ENCODE results near the gene ITGA1.
"Not testable (repeated sequence)": the region's sequence is repeated elsewhere in the genome, so short reads cannot be mapped to it uniquely, and the experiment has no call there.

The ITGA1 gene

DNA sequence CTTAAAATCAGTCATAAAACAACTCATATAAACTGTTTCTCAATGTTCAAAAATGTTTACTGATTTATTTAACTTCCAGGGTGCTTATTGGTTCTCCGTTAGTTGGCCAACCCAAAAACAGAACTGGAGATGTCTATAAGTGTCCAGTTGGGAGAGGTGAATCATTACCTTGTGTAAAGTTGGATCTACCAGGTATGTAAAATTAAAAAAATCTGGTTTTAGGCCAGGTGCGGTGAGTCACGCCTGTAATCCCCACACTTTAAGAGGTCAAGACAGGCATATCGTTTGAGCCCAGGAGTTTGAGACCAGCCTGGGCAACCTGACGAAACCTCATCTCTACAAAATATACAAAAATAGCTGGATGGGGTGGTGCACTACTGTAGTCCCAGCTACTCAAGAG lies 73.7 kb downstream of the ITGA1 start:
- DNase-seq (ENCODE audit: low read depth in 1 of 2, low spot score in 1 of 2): no peak

DNA sequence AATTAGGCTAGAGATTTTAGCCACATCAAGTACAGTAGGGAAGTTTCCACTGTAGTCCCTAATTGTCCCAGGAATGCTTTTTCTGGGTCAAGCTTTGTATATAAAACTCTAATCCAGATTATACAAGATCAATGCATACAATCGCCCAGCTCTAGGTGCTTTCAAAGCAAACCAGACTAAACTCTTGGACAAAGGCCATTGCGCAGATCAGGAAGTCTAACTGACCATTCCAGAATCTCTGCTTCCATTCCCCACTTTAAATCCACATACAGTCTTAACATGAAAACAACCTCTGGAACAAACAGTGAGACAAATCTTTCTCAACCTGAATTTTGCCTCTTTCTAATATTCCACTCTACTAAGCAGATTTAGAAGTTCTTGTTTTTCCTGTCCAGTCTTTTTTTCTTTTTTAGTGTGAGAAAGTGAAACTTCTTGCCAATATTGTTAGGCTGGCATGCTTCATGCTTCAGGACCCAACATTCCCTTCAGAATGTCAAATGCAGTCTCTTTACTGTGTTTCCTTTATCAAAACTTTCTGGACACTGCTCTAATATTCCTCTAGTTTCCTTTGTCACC lies 76.1 kb downstream of the ITGA1 start:
- DNase-seq (ENCODE audit: low read depth in 1 of 2, low spot score in 1 of 2): no peak

- no peak for DNase-seq (ENCODE audit: low read depth in 1 of 2, low spot score in 1 of 2)
Observed at GRCh38 chr5:52864371-52864770, 76.7 kb downstream of the ITGA1 start.

- DNase-seq (ENCODE audit: low read depth in 1 of 2, low spot score in 1 of 2): no peak
Observed at GRCh38 chr5:52864884-52865283, 77.2 kb downstream of the ITGA1 start.

DNA sequence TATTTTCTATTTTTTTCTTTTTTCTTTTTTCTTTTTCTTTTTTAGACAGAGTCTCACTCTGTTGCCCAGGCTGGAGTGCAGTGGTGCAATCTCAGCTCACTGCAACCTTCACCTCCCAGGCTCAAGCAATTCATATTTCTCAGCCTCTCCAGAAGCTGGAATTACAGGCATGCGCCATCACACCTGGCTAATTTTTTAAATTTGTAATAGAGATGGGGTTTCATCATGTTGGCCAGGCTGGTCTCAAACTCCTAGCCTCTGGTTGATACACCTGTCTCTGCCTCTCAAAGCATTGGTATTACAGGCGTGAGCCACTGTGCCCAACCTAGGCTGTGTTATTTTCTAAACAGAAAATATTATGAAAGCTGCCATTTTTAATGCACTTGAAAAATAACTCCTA lies 78.3 kb downstream of the ITGA1 start:
- DNase-seq (ENCODE audit: low read depth in 1 of 2, low spot score in 1 of 2): not testable (repeated sequence)

DNA sequence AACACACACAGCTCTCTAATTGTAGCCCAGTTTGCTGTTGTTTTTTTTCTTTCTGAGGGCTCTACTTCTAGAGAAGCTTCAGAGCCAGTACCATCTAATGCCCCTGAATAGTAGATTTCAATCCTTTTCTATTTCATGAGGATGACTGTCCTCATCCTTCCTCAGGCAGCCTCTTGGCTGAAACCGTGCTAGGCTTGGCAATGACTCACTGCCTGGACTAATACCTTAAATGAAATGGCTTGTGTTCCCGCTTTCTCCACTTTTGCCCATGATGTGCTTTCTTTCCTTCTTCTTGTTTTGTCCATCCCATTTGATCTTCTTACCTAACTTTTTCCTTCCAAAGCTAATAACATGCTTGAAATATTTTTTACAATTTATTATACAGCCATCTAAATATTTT lies 80.1 kb downstream of the ITGA1 start:
- no peak for DNase-seq (ENCODE audit: low read depth in 1 of 2, low spot score in 1 of 2)

DNA sequence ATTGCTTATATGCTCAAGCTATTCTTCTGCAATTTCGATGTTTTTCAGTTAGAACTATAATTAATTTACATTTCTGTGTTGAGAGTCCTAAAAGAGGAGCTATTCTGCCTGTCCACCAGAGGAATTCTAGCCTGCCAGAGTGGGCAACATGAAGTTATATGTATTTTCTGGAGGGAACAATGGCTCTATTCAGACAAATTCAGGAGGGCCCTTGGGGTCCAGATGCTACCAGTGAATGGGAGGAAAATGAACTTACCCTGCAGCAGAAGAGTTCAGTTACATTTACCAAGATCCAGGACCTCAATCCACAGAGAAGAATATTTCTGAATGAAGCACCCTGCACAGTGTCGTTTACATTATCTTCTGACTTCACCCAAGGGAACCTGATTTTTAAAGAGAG lies 80.7 kb downstream of the ITGA1 start:
- DNase-seq (ENCODE audit: low read depth in 1 of 2, low spot score in 1 of 2): no peak

- DNase-seq (ENCODE audit: low read depth in 1 of 2, low spot score in 1 of 2): no peak
Observed at GRCh38 chr5:52869391-52869790, 81.7 kb downstream of the ITGA1 start.

DNA sequence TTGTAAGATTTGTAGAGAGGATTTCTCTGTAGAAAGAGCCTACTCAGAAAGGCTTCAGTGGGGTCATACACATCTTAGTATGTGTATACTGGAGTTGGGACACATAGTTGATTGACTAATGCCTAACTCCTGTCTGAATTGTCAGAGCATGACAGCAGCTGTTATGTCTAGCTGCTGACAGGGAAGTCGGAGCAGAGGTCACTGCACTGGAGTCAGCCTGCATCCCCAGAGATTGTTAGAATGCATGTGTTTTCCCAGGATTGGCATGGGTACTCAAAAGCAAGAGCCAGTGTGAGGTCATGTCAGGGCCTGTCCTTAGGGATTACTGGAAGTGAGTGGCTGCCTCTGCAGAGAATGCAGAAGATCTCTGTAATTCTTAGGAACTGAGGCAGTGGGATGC lies 82.7 kb downstream of the ITGA1 start:
- DNase-seq (ENCODE audit: low read depth in 1 of 2, low spot score in 1 of 2): no peak

- no peak for DNase-seq (ENCODE audit: low read depth in 1 of 2, low spot score in 1 of 2)
Observed at GRCh38 chr5:52875827-52876226, 88.1 kb downstream of the ITGA1 start.

GRCh38 chr5:52876456-52876855 lies 88.7 kb downstream of the ITGA1 start:
- no peak for DNase-seq (ENCODE audit: low read depth in 1 of 2, low spot score in 1 of 2)

DNA sequence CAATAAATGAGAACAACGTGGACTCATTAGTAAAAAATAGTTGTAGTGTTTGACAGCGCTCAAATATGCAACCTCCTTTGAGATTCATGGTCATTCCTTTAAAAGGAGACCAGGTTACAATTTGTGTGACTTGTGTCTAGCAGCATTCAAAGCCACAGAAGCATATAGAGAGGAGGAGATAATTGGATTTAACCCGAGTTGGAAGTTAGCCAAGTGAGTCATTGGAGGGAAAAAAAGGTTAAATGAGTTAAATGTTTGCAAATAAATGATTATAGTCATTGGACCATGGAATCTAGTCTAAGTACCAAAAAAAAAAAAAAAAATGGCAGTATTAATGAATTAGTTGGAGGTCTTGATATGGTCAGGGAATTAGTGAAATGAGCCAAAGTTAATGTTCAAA lies 90.9 kb downstream of the ITGA1 start:
- DNase-seq (ENCODE audit: low read depth in 1 of 2, low spot score in 1 of 2): no peak

GRCh38 chr5:52880541-52880940 lies 92.8 kb downstream of the ITGA1 start:
- no peak for DNase-seq (ENCODE audit: low read depth in 1 of 2, low spot score in 1 of 2)

DNA sequence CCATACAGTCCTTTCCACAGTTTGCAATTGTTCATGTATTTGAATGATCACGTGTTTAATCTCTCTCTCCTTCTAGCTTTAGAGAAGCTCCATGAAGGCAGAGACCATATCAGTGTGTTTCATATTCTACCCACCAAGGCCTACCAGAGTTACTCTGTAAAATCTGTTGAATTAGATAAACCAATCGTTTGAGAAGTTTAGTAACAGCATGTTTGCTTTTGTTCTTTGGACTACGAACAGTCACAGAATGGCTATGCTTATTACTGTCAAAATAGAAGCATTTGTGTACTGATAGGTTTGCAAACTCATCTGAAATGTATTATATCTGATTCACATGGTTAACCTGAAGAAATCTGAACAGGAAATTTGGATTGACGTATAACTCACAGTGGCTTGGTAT lies 93.8 kb downstream of the ITGA1 start:
- DNase-seq (ENCODE audit: low read depth in 1 of 2, low spot score in 1 of 2): no peak

GRCh38 chr5:52883110-52883509 lies 95.4 kb downstream of the ITGA1 start:
- DNase-seq (ENCODE audit: low read depth in 1 of 2, low spot score in 1 of 2): no peak

DNA sequence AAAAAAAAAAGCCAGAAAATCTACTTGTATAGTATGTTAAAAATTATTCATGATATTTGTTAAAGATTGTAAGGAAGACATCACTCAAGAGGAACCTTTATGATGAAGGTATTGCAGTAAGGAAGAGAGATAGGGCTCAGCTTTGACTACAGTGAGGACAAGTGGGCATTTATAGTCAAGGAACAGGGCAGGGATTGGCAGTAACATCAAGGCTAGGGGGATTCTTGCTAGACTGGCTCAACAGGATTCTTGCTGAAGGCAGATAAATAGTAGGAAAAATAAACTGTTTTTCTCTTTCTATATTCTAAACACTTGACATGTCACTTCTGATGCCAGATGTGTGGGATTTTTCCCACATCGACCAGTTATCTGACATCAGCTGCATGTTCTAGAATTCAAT lies 96.7 kb downstream of the ITGA1 start:
- no peak for DNase-seq (ENCODE audit: low read depth in 1 of 2, low spot score in 1 of 2)

GRCh38 chr5:52885614-52886013 lies 97.9 kb downstream of the ITGA1 start:
- no peak for DNase-seq (ENCODE audit: low read depth in 1 of 2, low spot score in 1 of 2)

- DNase-seq (ENCODE audit: low read depth in 1 of 2, low spot score in 1 of 2): no peak
Observed at GRCh38 chr5:52886206-52886605, 98.5 kb downstream of the ITGA1 start.

- DNase-seq (ENCODE audit: low read depth in 1 of 2, low spot score in 1 of 2): no peak
Observed at GRCh38 chr5:52887066-52887465, 99.3 kb downstream of the ITGA1 start.

- no peak for DNase-seq (ENCODE audit: low read depth in 1 of 2, low spot score in 1 of 2)
Observed at GRCh38 chr5:52888363-52888762, 100.6 kb downstream of the ITGA1 start.

GRCh38 chr5:52892242-52892878 lies 104.6 kb downstream of the ITGA1 start:
- no peak for DNase-seq (ENCODE audit: low read depth in 1 of 2, low spot score in 1 of 2)

DNA sequence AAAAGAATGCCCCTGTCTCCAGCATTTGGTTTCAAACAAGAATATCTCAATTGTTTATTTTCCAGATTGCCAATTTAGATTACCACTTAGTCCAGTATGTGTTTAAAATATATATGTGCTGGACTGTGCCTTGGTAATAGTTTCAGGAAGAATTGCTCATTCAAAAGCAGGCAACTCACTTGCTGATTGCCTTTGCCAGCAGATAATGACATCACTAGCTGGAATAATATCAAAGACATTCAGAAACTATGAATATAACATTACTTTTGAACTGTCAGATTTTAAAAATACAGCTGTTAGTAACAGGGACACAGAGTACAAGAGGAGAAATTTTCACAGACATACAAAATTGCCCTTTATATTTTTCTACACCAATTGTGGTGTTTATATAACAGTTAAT lies 105.4 kb downstream of the ITGA1 start:
- DNase-seq (ENCODE audit: low read depth in 1 of 2, low spot score in 1 of 2): no peak

DNA sequence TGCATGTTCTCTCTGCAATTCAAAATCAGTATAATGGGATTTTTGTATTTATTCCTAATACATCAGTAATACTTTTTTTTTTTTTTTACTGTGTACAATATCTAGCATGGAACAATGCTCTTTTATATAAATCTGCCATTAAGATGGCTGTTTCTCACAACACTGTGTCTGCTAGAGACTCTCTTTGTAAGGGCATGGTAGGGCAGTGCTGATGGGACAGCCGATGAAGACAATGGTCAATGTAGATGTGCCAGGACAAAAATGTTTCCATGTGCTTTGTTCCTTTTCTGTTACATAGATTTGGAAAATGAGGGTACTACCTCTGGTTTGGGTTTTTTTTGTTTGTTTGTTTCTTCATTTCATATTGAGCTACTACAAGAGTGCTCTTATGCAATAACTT lies 106.1 kb downstream of the ITGA1 start:
- DNase-seq (ENCODE audit: low read depth in 1 of 2, low spot score in 1 of 2): no peak

Measured in activated CD4-positive, alpha-beta T cell treated with anti-CD3 and anti-CD28 coated beads, Interleukin-2, amount 50 U/mL, for 24 hours (primary cell).